Activated CD4-positive, alpha-beta T cell treated with anti-CD3 and anti-CD28 coated beads for 36 hours (primary cell): Measurements from ENCODE around the gene SH3GL1. TPM values are rescaled to one million over a fixed set of nuclear protein-coding genes. Genes with fewer than 3 reads are reported as not detected.

Source experiments
- ATAC-seq: fragments of 200-7000 bp; cut with Tn5 transposase; one replicate; pipeline ENCODE4 v1.10.0; 2021; ENCODE audit warnings: mild to moderate bottlenecking, moderate library complexity
- CTCF ChIA-PET: fragments of 350-600 bp; sonication (Branson Sonifier 250); formaldehyde crosslinking; loops from one replicate; lab custom pipeline; 2021; ENCODE audit warnings: antibody characterized with exemption; lab: Charles Lee
- POLR2A ChIA-PET: fragments of 350-600 bp; sonication (Branson Sonifier 250); formaldehyde crosslinking; loops from one replicate; lab custom pipeline; 2021; ENCODE audit warnings: antibody characterized with exemption, inconsistent platforms; lab: Charles Lee
- DNase-seq: peaks from one replicate; pipeline ENCODE4 v3.0.0-alpha.2; 2020
- H3K27ac Mint-ChIP-seq: one replicate; pipeline ENCODE4 v1.8.0; 2021; ENCODE audit warnings: mixed read lengths
- H3K27me3 Mint-ChIP-seq: one replicate; pipeline ENCODE4 v1.8.0; 2021; ENCODE audit warnings: mixed read lengths
- H3K36me3 Mint-ChIP-seq: one replicate; pipeline ENCODE4 v1.8.0; 2021; ENCODE audit warnings: low read depth, mixed read lengths
- H3K4me1 Mint-ChIP-seq: one replicate; pipeline ENCODE4 v1.8.0; 2021; ENCODE audit warnings: mixed read lengths
- H3K4me3 Mint-ChIP-seq: one replicate; pipeline ENCODE4 v1.8.0; 2021; ENCODE audit warnings: mild to moderate bottlenecking, moderate library complexity, mixed read lengths
- H3K9me3 Mint-ChIP-seq: one replicate; pipeline ENCODE4 v1.8.0; 2021; ENCODE audit warnings: low read depth, mixed read lengths
- intact Hi-C, 2 experiments: fragments of 100-400 bp; cut with DNase I in 1 of 2; cut with micrococcal nuclease in 1 of 2; formaldehyde crosslinking; loops; one replicate each; pipeline versions ENCODE4 v1.14.2 to v1.15.1; 2022 to 2024; cut with DNase I, micrococcal nuclease
- total RNA-seq, 2 experiments: library from RNA; stranded (reverse); gene quantifications; one replicate each; pipeline ENCODE4 v1.2.3, GENCODE V29; 2021

SH3GL1 gene
- total RNA-seq, 2 experiments from 2014 or later, result 42.0 to 46.8 TPM

DNA sequence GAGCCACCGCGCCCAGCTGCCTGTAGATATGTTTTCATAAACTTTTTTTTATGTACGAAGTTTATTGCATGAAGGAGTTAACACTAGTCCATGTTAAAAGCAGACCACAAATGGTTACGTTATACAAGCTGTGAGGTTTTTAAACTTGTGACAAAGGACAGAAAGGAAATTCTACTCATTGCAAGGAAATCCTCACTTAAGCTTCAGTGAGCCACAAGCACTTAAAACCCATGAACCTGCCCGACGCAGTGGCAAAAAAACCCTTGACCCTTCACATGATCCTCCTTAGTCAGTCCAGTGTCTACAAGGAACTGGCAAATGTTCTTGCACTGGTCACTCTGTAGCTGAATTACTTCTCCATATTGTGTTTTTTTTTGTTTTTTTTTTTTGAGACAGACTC lies 52.8 kb downstream of the SH3GL1 start:
- ATAC-seq (no peak), DNase-seq (no peak)
- H3K27me3 Mint-ChIP-seq, result no peaks in the 10 kb centered on the region
- H3K4me3 Mint-ChIP-seq, result no peak overlapping the region
- ChIA-PET CTCF (interaction anchor here (0.8 to 1.0 kb wide), 2 partner anchors 25 to 81 kb away, joined by 3 to 5 read pairs; no protein-coding TSS in a partner anchor), POLR2A (no interaction called here)
- no peaks in the 10 kb centered on the region for H3K9me3 Mint-ChIP-seq
- H3K4me1 Mint-ChIP-seq, result peaks cover 4% of the 10 kb centered on the region
- peaks cover 12% of the 10 kb centered on the region for H3K36me3 Mint-ChIP-seq
- no peak overlapping the region for H3K27ac Mint-ChIP-seq
- intact Hi-C loops, result loop anchor here in 1 of 2 experiments (10.0 kb wide), 1 partner anchor 1337 kb away; the partner anchor contains the start of genes HSD11B1L and MICOS13

DNA sequence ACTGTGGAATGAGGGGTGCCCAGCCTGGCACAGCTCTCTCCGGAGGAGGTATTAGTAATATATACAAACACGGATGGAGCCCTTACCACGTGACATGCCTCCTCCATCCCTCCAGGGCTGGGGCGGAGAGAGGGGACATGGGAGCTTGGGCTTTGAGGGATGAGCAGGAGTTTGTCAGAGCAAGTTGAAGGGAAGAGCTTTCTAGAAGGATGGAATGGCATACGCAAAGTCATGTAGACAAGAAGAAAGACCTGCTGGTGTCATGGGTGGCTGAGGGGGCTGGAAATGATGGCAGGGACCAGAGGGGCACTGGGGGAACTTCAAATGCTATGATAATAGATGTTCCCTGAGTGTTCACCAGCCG lies 54.3 kb downstream of the SH3GL1 start:
- Mint-ChIP-seq H3K4me3 (no peak overlapping the region), H3K27ac (no peak overlapping the region), H3K27me3 (no peaks in the 10 kb centered on the region), H3K36me3 (peaks cover 12% of the 10 kb centered on the region), H3K9me3 (no peaks in the 10 kb centered on the region), H3K4me1 (peaks cover 4% of the 10 kb centered on the region)
- intact Hi-C loops, result loop anchor here in 1 of 2 experiments (10.0 kb wide), 1 partner anchor 1339 kb away; the partner anchor contains the start of genes HSD11B1L and MICOS13
- ChIA-PET POLR2A (no interaction called here), CTCF (interaction anchor here (1.1 kb wide), 1 partner anchor 79 kb away, joined by 4 read pairs; no protein-coding TSS in a partner anchor)
- DNase-seq, result no peak
- ATAC-seq, result no peak

DNA sequence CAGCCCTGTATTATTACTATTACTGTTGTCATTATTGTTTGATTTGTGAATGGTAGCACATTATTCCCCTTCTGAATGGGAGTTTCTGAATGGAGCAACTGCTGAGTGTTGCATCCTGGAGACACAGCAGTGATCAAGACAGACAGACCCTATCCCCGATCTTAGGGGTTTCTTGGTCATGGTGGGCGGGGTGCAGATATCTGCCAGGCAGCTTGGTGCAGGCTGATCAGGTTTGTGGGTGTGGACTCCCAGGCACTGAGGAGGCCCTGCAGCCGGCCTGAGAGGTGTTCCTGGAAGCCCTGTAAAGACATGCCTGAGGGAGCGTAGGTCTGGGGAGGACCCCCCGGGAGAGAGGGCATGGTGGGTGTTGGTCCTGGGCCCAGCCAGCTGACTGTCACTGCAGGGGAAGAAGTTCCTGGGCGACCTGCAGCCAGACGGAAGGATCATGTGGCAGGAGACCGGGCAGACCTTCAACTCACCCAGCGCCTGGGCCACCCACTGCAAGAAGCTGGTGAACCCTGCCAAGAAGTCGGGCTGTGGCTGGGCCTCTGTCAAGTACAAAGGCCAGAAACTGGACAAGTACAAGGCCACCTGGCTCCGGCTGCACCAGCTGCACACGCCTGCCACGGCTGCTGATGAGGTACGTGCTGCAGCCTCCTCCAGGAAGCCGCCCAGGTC lies 54.9 kb downstream of the SH3GL1 start:
- peak overlapping the region; percentile 39 for H3K4me3 Mint-ChIP-seq

DNA sequence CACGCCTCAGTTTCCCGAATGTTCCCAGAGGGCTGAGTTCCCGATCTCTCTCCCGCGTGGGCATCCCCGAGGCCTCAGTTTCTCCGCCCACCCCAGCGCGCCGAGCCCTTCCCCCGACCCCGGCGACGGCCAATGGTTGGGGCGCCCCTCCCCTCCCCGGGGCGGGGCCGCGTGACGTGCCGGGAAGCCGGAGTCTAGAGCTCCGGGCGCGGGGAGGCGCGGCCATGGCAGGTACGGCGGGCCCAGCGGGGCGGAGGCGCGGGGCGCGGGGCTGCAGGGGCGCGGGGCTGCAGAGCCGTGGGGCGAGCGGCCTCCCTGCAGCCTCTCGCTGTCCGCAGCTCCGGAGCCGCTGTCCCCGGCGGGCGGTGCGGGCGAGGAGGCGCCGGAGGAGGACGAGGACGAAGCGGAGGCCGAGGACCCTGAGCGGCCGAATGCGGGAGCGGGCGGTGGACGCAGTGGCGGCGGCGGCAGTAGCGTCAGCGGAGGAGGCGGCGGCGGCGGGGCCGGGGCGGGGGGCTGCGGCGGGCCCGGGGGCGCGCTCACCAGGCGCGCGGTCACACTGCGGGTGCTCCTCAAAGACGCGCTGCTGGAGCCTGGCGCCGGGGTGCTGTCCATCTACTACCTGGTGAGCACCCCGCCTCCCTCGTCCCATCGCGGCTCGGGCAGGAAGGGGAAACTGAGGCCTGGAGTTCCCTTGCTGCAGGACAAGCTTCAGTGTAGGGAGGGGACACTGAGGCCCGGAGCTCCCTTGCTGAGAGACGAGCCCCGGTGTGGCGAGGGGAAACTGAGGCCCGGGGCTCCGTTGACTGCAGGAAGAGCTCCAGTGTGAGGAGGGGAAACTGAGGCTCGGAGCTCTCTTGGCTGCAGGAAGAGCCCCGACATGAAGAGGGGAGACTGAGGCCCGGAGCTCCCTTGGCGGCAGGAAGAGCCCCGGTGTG lies 56.7 kb downstream of the SH3GL1 start, which contains the start of gene MPND:
Gene MPND, plus strand, starts transcription at position 193 of the 938 bp plus-strand sequence. Its CDS starts 32 bp downstream, at position 225.
- H3K9me3 Mint-ChIP-seq, result no peaks in the 10 kb centered on the region
- peak within 1 kb of the TSS; percentile 89 for H3K4me3 Mint-ChIP-seq
- no peaks in the 10 kb centered on the region for H3K27me3 Mint-ChIP-seq
- H3K27ac Mint-ChIP-seq, result peak within 1 kb of the TSS; percentile 93
- intact Hi-C loops, result loop anchor here (1.0 to 10.0 kb wide), 16 partner anchors 15 to 1341 kb away; partner anchors contain the start of genes YJU2 (in 2 of the 2), ANKRD24 (in 1 of the 2), CHAF1A (in 1 of the 2) and FSD1 (in 1 of the 2)
- DNase-seq (peak; percentile 96), ATAC-seq (peak; percentile 66)
- H3K4me1 Mint-ChIP-seq, result peaks cover 9% of the 10 kb centered on the region
- ChIA-PET CTCF (interaction anchor here (0.6 to 3.1 kb wide), 6 partner anchors 8 to 118 kb away, joined by 3 to 37 read pairs (median 6); no protein-coding TSS in a partner anchor), POLR2A (interaction anchor here (0.6 to 2.9 kb wide), 13 partner anchors 9 to 785 kb away, joined by 3 to 12 read pairs (median 4); partner anchors contain the start of genes CHAF1A, TMIGD2 and YJU2)
- H3K36me3 Mint-ChIP-seq, result peaks cover 12% of the 10 kb centered on the region

More for the DNA sequence above, 54.9 kb downstream of the SH3GL1 start:
- intact Hi-C loops, result loop anchor here in 1 of 2 experiments (10.0 kb wide), 1 partner anchor 1339 kb away; the partner anchor contains the start of genes HSD11B1L and MICOS13
- CTCF ChIA-PET, result interaction anchor here (0.6 to 1.1 kb wide), 2 partner anchors 78 to 360 kb away, joined by 4 to 5 read pairs; no protein-coding TSS in a partner anchor
- peaks cover 4% of the 10 kb centered on the region for H3K4me1 Mint-ChIP-seq
- ATAC-seq (no peak), DNase-seq (no peak)
- peaks cover 12% of the 10 kb centered on the region for H3K36me3 Mint-ChIP-seq
- H3K27me3 Mint-ChIP-seq, result no peaks in the 10 kb centered on the region
- no peaks in the 10 kb centered on the region for H3K9me3 Mint-ChIP-seq
- POLR2A ChIA-PET, result no interaction called here
- H3K27ac Mint-ChIP-seq, result no peak overlapping the region

DNA sequence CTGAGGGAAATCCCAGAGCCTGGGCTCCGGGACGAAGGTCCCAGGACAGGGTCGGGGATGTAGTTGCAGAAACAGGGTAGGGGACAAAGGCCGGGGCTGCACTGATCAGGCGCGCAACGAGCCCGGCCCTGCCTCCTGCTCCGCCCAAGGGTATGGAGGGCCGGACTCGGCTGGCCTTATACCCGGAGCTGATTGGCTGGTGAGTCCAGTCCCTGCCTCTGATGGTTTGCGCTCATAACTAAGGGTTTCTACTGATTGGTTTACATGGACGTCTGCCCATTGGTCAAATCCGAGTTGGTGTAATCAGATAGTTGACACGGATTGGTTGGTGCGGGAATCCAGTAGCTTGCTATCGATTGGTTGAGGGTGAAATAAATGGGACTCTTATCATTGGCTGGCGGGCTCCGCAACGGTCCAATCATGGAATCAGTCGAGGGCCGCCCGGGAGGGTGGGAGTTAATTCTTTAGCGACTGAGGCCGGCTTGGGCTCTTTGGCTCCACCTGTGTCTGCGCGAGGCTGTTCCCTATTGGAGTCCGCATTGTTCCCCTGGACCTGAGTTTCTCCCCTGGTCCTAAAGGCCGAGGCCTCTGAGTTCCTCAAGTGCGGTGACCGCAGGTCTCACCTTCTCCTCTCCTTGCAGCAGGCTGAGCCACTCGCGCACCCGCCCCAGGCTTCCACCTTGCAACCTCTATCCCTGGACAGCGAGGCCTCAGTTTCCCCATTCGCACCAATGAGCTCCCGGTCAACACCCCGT lies 57.6 kb downstream of the SH3GL1 start:
- intact Hi-C loops, result loop anchor here (1.0 to 10.0 kb wide), 17 partner anchors 14 to 1342 kb away; partner anchors contain the start of genes YJU2 (in 2 of the 2), ANKRD24 (in 1 of the 2), CHAF1A (in 1 of the 2) and FSD1 (in 1 of the 2)

DNA sequence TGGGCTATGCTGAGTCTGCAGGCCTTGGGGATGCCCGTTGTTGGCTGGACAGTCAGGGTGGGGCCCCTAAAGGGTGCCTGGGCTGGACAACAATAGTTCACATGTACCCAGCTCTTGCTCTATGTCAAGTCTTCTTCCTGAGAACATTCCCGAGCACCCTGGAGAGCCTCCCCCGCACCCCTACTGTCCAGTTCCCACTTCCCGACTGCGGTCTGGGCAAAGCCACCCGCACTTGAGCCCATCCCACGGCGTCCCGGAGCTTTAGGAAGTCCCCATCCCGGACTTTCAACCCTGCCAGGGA lies 58.1 kb downstream of the SH3GL1 start:
- Mint-ChIP-seq H3K4me1 (peaks cover 18% of the 10 kb centered on the region), H3K4me3 (peak overlapping the region; percentile 89), H3K27me3 (no peaks in the 10 kb centered on the region), H3K9me3 (no peaks in the 10 kb centered on the region), H3K36me3 (peaks cover 10% of the 10 kb centered on the region), H3K27ac (peak overlapping the region; percentile 83)
- ATAC-seq, result no peak
- POLR2A ChIA-PET, result interaction anchor here (0.6 to 2.9 kb wide), 9 partner anchors 10 to 142 kb away, joined by 3 to 12 read pairs (median 8); partner anchors contain the start of genes CHAF1A, TMIGD2 and YJU2
- intact Hi-C loops, result loop anchor here (1.0 to 10.0 kb wide), 6 partner anchors 95 to 1343 kb away; partner anchors contain the start of genes HDGFL2 (in 1 of the 2), HMG20B (in 1 of the 2), HSD11B1L (in 1 of the 2) and KDM4B (in 1 of the 2)
- CTCF ChIA-PET, result interaction anchor here (0.5 to 3.1 kb wide), 8 partner anchors 10 to 95 kb away, joined by 3 to 37 read pairs (median 6); partner anchors contain the start of genes CHAF1A and YJU2
- DNase-seq, result no peak

More for the DNA sequence above, 57.6 kb downstream of the SH3GL1 start:
- H3K4me1 Mint-ChIP-seq, result peaks cover 17% of the 10 kb centered on the region
- peak overlapping the region; percentile 93 for H3K27ac Mint-ChIP-seq
- no peaks in the 10 kb centered on the region for H3K9me3 Mint-ChIP-seq
- no peaks in the 10 kb centered on the region for H3K27me3 Mint-ChIP-seq
- peak overlapping the region; percentile 89 for H3K4me3 Mint-ChIP-seq
- POLR2A ChIA-PET, result interaction anchor here (0.6 to 2.9 kb wide), 12 partner anchors 10 to 141 kb away, joined by 3 to 12 read pairs (median 4); partner anchors contain the start of genes CHAF1A, TMIGD2 and YJU2
- peak; percentile 97 for DNase-seq
- ATAC-seq, result peak; percentile 91
- peaks cover 10% of the 10 kb centered on the region for H3K36me3 Mint-ChIP-seq
- CTCF ChIA-PET, result interaction anchor here (0.5 to 3.1 kb wide), 11 partner anchors 9 to 650 kb away, joined by 3 to 37 read pairs (median 5); partner anchors contain the start of genes CHAF1A and YJU2

DNA sequence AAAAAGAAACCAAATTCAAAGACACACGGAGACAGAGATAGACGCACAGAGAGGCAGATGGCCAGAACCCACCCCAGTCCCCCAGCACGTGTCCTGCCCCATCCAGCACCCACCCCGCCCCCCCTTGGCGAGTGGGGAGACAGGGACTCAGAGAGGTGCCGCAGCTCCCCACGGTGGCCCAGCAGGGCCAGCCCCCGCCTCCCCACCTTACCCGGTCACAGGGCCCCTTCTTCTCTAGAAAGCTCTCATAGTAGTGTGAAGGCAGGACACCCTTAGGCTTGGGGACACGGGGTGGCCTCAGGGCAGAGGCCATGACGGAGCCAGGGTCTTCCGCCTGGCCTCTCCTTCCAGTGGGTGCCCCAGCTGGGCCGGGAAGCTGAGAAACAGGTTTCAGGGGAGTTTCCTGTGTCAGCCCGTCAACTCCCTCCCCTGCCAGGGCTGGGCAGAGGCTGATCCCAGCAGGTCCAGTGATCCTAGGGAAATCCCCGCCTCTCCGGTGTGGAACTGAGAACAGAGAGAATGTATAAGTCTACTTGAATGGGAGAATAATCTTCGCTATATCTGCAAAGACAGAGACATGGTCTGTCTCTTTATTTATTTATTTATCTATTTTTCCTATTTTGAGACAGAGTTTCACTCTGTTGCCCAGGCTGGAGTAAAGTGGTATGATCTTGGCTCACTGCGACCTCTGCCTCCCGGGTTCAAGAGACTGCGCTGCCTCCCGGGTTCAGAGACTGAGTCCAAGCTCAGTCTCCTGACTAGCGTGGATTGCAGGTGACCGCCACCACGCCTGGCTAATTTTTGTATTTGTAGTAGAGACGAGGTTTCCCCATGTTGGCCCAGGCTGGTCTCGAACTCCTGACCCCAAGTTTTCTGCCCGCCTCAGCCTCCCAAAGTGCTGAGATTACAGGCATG lies 61.6 kb downstream of the SH3GL1 start, which contains the start of gene STAP2:
Gene STAP2, minus strand, starts transcription at position 387 of the 915 bp plus-strand sequence. Its CDS starts 74 bp downstream, at position 313.
- Mint-ChIP-seq H3K9me3 (peaks cover 9% of the 10 kb centered on the region), H3K4me1 (peaks cover 16% of the 10 kb centered on the region), H3K27me3 (no peaks in the 10 kb centered on the region), H3K27ac (peak within 1 kb of the TSS; percentile 94), H3K36me3 (peaks cover 19% of the 10 kb centered on the region), H3K4me3 (peak within 1 kb of the TSS; percentile 81)
- ChIA-PET POLR2A (interaction anchor here (0.6 to 1.0 kb wide), 3 partner anchors 8 to 132 kb away, joined by 3 to 6 read pairs (median 3); no protein-coding TSS in a partner anchor), CTCF (interaction anchor here (1.4 to 1.5 kb wide), 2 partner anchors 11 to 64 kb away, joined by 3 to 4 read pairs; partner anchors contain the start of gene CHAF1A)
- intact Hi-C loops, result loop anchor here in 1 of 2 experiments (1.0 kb wide), 1 partner anchor 10 kb away; no protein-coding TSS in a partner anchor
- ATAC-seq (no peak), DNase-seq (peak; percentile 64)

DNA sequence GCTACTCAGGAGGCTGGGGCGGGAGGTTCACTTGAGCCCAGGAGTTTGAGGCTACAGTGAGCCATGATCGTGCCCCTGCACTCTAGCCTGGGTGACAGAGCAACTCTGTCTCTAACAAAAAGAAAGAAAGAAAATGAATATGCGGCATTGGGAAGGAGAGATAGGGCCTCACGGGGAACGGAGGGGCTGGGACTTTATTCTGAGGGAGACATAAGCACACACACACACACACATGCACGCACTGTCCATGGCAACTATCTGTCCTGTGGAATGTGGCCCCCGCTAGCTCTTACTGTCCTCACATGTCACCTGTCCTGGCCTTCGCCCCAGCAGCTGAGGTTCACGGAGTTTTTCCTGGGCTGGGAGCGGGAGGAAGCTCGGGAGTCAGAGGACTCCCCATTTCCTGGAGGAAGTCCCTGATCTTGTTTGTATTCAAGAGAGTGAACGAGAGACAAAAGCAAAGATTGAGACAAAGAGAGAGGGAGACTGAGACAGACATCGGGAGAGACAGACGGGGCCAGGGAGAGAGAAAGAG lies 62.4 kb downstream of the SH3GL1 start:
- DNase-seq (no peak), ATAC-seq (no peak)
- POLR2A ChIA-PET, result interaction anchor here (0.6 to 1.0 kb wide), 3 partner anchors 7 to 133 kb away, joined by 3 to 6 read pairs (median 3); no protein-coding TSS in a partner anchor
- Mint-ChIP-seq H3K27ac (peak overlapping the region; percentile 94), H3K4me1 (peaks cover 16% of the 10 kb centered on the region), H3K4me3 (peak overlapping the region; percentile 81), H3K9me3 (peaks cover 9% of the 10 kb centered on the region), H3K27me3 (no peaks in the 10 kb centered on the region), H3K36me3 (peaks cover 19% of the 10 kb centered on the region)
- CTCF ChIA-PET, result interaction anchor here (1.0 to 1.6 kb wide), 4 partner anchors 10 to 71 kb away, joined by 3 to 5 read pairs (median 4); partner anchors contain the start of gene CHAF1A
- intact Hi-C loops, result loop anchor here in 1 of 2 experiments (1.0 kb wide), 1 partner anchor 10 kb away; no protein-coding TSS in a partner anchor
